Chondrocyte (in vitro differentiated cells): ENCODE measurements around the gene RYR2. TPM values are rescaled to one million over a fixed set of nuclear protein-coding genes. Genes with fewer than 3 reads are reported as not detected.

Experiments
- DNase-seq: peaks from one replicate; pipeline ENCODE4 v3.0.0; 2021; ENCODE audit warnings: mixed read lengths, low spot score
- H3K27ac Mint-ChIP-seq: one replicate; pipeline ENCODE4 v1.8.0; 2021; ENCODE audit warnings: mild to moderate bottlenecking, moderate library complexity, mixed read lengths; ENCODE audit not compliant: unreplicated experiment
- H3K27me3 Mint-ChIP-seq: 2 replicates; pipeline ENCODE4 v1.8.0; 2021; ENCODE audit warnings: low read depth, mixed read lengths
- H3K36me3 Mint-ChIP-seq: 2 replicates; pipeline ENCODE4 v1.8.0; 2021; ENCODE audit warnings: low read depth, mixed read lengths
- H3K4me1 Mint-ChIP-seq: 2 replicates; pipeline ENCODE4 v1.8.0; 2021; ENCODE audit warnings: low read depth, mild to moderate bottlenecking, mixed read lengths
- H3K4me3 Mint-ChIP-seq: one replicate; pipeline ENCODE4 v1.8.0; 2021; ENCODE audit warnings: mild to moderate bottlenecking, moderate library complexity, mixed read lengths; ENCODE audit not compliant: unreplicated experiment
- H3K9me3 Mint-ChIP-seq: 2 replicates; pipeline ENCODE4 v1.8.0; 2021; ENCODE audit warnings: low read depth, mixed read lengths
- CTCF ChIP-seq: fragments of 200-600 bp; sonication (generic); IDR thresholded peaks from 2 replicates; pipeline ENCODE4 v1.5.0; 2021; ENCODE audit warnings: antibody characterized with exemption, mild to moderate bottlenecking, moderate library complexity
- total RNA-seq: library from RNA; stranded (reverse); gene quantifications from 3 replicates; pipeline ENCODE4 v1.2.1, GENCODE V29; 2021

Gene RYR2
- total RNA-seq, 1 donor from 2014 or later: 0.12 TPM

DNA sequence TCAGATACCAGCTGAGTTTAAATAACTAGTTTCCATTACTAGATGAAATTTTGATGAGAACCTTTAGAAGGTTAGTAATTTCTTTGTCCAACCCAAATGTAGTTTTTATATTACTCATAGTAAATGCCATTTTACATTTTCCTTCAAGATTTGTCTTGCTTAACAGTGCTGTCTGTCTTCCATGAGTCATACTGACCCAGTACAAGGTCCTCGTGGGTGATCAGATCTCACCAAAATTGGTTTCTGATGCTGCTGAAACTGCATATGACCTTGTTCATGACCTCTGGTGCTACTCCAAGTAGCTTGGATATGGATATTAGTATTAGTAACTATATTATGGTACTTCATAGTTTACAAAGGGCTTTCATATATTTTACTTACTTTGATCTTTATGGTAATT is 207.1 kb downstream of the RYR2 start:
- DNase-seq: no peak

GRCh38 chr1:237250055-237250454 is 208.1 kb downstream of the RYR2 start:
- H3K4me3 Mint-ChIP-seq: no peak overlapping the region
- H3K36me3 Mint-ChIP-seq: no peaks in the 10 kb centered on the region
- H3K27me3 Mint-ChIP-seq: no peaks in the 10 kb centered on the region
- TF ChIP-seq CTCF: no peak
- no peaks in the 10 kb centered on the region for H3K4me1 Mint-ChIP-seq
- no peak for DNase-seq
- H3K27ac Mint-ChIP-seq: no peak overlapping the region
- H3K9me3 Mint-ChIP-seq: no peaks in the 10 kb centered on the region

More for the DNA sequence above, 207.1 kb downstream of the RYR2 start:
- TF ChIP-seq CTCF: no peak
- H3K4me1 Mint-ChIP-seq: no peaks in the 10 kb centered on the region
- no peak overlapping the region for H3K27ac Mint-ChIP-seq
- no peak overlapping the region for H3K4me3 Mint-ChIP-seq
- H3K36me3 Mint-ChIP-seq: no peaks in the 10 kb centered on the region
- H3K27me3 Mint-ChIP-seq: no peaks in the 10 kb centered on the region
- H3K9me3 Mint-ChIP-seq: no peaks in the 10 kb centered on the region

GRCh38 chr1:237255071-237255470 is 213.1 kb downstream of the RYR2 start:
- Mint-ChIP-seq H3K9me3 (peaks cover 4% of the 10 kb centered on the region), H3K4me1 (no peaks in the 10 kb centered on the region), H3K27me3 (no peaks in the 10 kb centered on the region), H3K36me3 (no peaks in the 10 kb centered on the region), H3K4me3 (no peak overlapping the region), H3K27ac (no peak overlapping the region)
- TF ChIP-seq CTCF: no peak
- no peak for DNase-seq

DNA sequence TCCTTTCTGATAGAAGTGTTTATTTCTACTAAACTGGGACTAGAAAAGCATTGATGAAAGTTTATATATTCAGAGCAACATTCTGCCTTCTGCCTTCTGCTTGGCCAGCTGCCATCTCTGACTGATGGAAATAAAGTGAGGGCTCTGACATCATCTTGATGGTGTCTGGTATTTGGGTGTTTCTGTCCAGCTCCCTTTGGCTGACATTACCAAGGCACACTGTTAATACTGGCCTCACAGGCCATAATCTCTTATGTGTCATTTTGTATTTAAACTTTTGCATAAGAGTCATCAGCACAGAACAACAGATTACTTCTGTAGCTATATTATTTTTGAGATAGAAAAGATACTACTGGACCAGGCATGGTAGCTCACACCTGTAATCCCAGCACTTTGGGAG is 216.9 kb downstream of the RYR2 start:
- TF ChIP-seq CTCF: no peak
- H3K9me3 Mint-ChIP-seq: peaks cover 4% of the 10 kb centered on the region
- H3K36me3 Mint-ChIP-seq: no peaks in the 10 kb centered on the region
- H3K4me1 Mint-ChIP-seq: no peaks in the 10 kb centered on the region
- no peak overlapping the region for H3K27ac Mint-ChIP-seq
- no peak for DNase-seq
- H3K4me3 Mint-ChIP-seq: no peak overlapping the region
- no peaks in the 10 kb centered on the region for H3K27me3 Mint-ChIP-seq

DNA sequence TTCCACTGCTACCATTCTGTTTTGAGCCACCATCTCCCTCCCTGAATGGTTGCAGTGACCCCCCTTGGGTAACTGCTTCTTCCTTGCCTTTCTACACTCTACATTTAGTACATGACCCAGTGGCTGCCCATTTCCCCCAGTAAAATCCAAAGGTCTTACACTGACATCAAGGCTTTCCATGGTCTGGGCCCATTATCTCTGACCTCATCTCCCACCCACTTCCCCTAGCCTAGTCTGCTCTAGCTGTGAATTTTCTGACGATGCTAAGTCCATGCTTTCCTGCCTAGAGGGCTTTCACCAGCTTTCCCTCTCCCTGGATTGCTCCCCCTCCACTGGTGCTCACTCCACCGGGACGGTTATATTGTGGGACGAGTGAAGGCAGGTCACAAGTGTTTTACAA is 219.2 kb downstream of the RYR2 start:
- Mint-ChIP-seq H3K27ac (no peak overlapping the region), H3K27me3 (peaks cover 4% of the 10 kb centered on the region), H3K4me3 (no peak overlapping the region), H3K4me1 (no peaks in the 10 kb centered on the region), H3K36me3 (no peaks in the 10 kb centered on the region), H3K9me3 (peaks cover 4% of the 10 kb centered on the region)
- no peak for TF ChIP-seq CTCF
- no peak for DNase-seq
